HepG2 (cell line): ENCODE results near the gene HILPDA. TPM values are rescaled to one million over a fixed set of nuclear protein-coding genes. Genes with fewer than 3 reads are reported as not detected.

Source experiments
- ATF7-NPFF ChIP-seq: sonication (generic); formaldehyde crosslinking; IDR thresholded peaks from 2 replicates; pipeline ENCODE4 v1.8.1; 2023; ENCODE audit warnings: mild to moderate bottlenecking, low read depth, missing genetic modification reagents, moderate library complexity
- HOXA9 ChIP-seq: sonication (generic); formaldehyde crosslinking; IDR thresholded peaks from 2 replicates; pipeline ENCODE4 v1.8.1; 2022; ENCODE audit warnings: missing genetic modification reagents, mild to moderate bottlenecking, moderate library complexity, borderline replicate concordance
- MAF1 ChIP-seq: sonication (generic); formaldehyde crosslinking; IDR thresholded peaks from 2 replicates; pipeline ENCODE4 v1.5.0; 2020; ENCODE audit warnings: missing genetic modification reagents, borderline replicate concordance
- PHB2 ChIP-seq: fragments of 450-650 bp; IDR thresholded peaks from 2 replicates; pipeline ENCODE4 v1.6.1; 2018; ENCODE audit not compliant: partially characterized antibody
- SETDB1 ChIP-seq: sonication (generic); formaldehyde crosslinking; IDR thresholded peaks from 2 replicates; pipeline ENCODE4 v1.5.1; 2020; ENCODE audit warnings: missing genetic modification reagents, mild to moderate bottlenecking, borderline replicate concordance
- SMAD9 ChIP-seq: sonication (generic); formaldehyde crosslinking; IDR thresholded peaks from 2 replicates; pipeline ENCODE4 v1.5.1; 2020; ENCODE audit warnings: mild to moderate bottlenecking, missing genetic modification reagents
- SNRNP70 ChIP-seq: fragments of 200-400 bp; formaldehyde crosslinking; IDR thresholded peaks from 2 replicates; pipeline ENCODE4 v1.6.1; 2017; ENCODE audit warnings: mild to moderate bottlenecking, low read depth, low read length, moderate library complexity
- SP140L ChIP-seq: sonication (generic); formaldehyde crosslinking; IDR thresholded peaks from 2 replicates; pipeline ENCODE4 v1.4.0; 2020; ENCODE audit warnings: missing genetic modification reagents, borderline replicate concordance
- ZNF138 ChIP-seq: sonication (generic); formaldehyde crosslinking; IDR thresholded peaks from 2 replicates; pipeline ENCODE4 v1.5.0; 2020; ENCODE audit warnings: mild to moderate bottlenecking, low read depth, missing genetic modification reagents
- ZNF234 ChIP-seq: sonication (generic); formaldehyde crosslinking; conservative IDR thresholded peaks from 2 replicates; pipeline ENCODE4 v1.5.1; 2020; ENCODE audit warnings: mild to moderate bottlenecking, missing genetic modification reagents
- ZNF235 ChIP-seq: sonication (generic); formaldehyde crosslinking; IDR thresholded peaks from 2 replicates; pipeline ENCODE4 v1.8.1; 2023; ENCODE audit warnings: mild to moderate bottlenecking, missing genetic modification reagents, borderline replicate concordance
- ZNF24 ChIP-seq: fragments of 450-650 bp; IDR thresholded peaks from 2 replicates; pipeline ENCODE4 v1.6.1; 2017; ENCODE audit warnings: antibody characterized with exemption, mild to moderate bottlenecking
- ZNF274 ChIP-seq: sonication (generic); formaldehyde crosslinking; IDR thresholded peaks from 2 replicates; pipeline ENCODE4 v1.5.1; 2020; ENCODE audit warnings: mild to moderate bottlenecking, missing genetic modification reagents
- polyA plus RNA-seq, 8 experiments: library from polyadenylated mRNA; depleted of rRNA in 3 of 8; stranded (reverse) in 7 of 8; unstranded in 1 of 8; fragments of >200 nt; fragmentation: Illumina TruSeq in 4 of 8; extraction: Trizol in 4 of 8; gene quantifications; 2 replicates each; pipeline versions ENCODE4 v1.2.1 to v1.2.3, GENCODE V29; 2011 to 2016; ENCODE audit warnings: low read depth in 4 of 8, missing spikeins in 1 of 8, mixed read lengths in 1 of 8; ENCODE audit not compliant: insufficient read depth in 1 of 8
- total RNA-seq, 5 experiments: library from RNA; depleted of rRNA; stranded (reverse); fragments of >200 nt; fragmentation: Illumina TruSeq; extraction: Trizol; gene quantifications; 2 replicates each; pipeline ENCODE4 v1.2.3, GENCODE V29; 2016; ENCODE audit warnings: low read depth in 1 of 5
- TF ChIP-seq, protein P1 (sequence below): sonication (generic); formaldehyde crosslinking; IDR thresholded peaks from 2 replicates; pipeline ENCODE4 v1.5.0; 2020; ENCODE audit warnings: missing genetic modification reagents
- TF ChIP-seq, protein P2 (sequence below): sonication (generic); formaldehyde crosslinking; IDR thresholded peaks from 2 replicates; pipeline ENCODE4 v1.5.1; 2020; ENCODE audit warnings: mild to moderate bottlenecking, moderate library complexity, missing genetic modification reagents
- TF ChIP-seq, protein P3 (sequence below): sonication (generic); formaldehyde crosslinking; IDR thresholded peaks from 2 replicates; pipeline ENCODE4 v1.4.0; 2020; ENCODE audit warnings: mild to moderate bottlenecking, missing genetic modification reagents

Gene HILPDA
- total and polyA plus RNA-seq, 2 of the 13 experiments (the other 11 are each of a cell fraction or from before 2014, with no cell fraction given), result 11.1 to 44.0 TPM

DNA sequence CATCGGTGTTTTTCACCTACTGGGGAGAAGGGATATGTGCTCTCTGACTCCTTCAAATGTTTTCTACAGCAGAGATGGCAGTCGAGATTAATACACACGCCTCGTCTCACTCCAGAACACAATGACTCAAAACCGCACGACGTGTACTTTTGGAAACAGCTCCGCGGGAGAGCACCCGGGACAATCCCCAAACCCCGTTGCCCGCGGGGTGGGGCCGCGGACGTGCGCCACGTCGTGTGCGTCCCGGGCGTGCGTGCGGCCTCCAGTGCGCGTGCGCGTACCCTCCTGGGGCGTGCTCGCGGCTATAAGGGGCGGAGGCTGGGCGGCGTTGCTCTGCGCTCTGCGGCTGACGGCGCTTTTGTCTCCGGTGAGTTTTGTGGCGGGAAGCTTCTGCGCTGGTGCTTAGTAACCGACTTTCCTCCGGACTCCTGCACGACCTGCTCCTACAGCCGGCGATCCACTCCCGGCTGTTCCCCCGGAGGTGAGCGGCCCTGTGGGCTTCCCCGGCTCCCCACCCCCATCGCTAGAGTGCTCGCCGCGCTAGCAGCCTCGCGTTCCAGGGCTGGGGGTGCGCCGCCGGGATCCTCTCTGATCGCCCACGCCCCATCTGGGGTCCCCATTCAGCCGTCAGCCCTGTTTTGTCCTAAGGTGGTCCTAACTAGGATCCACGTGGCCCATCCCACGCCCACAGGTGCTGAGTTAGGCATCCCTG is at the start of gene HILPDA (continued):
- TF ChIP-seq SP140L (CRISPR knock-in tag) (no peak), ZNF138 (CRISPR knock-in tag) (no peak; the same call in 1 of the 2 replicates), SETDB1 (CRISPR knock-in tag) (no peak), MAF1 (0 out of 2 replicates have a peak, but pooled peaks have one; percentile 5), ZNF274 (CRISPR knock-in tag) (no peak; the same call in none of the 2 replicates), ATF7-NPFF (CRISPR knock-in tag) (peak; percentile 93), ZNF234 (CRISPR knock-in tag) (no peak), ZNF235 (CRISPR knock-in tag) (no peak), SMAD9 (CRISPR knock-in tag) (no peak), PHB2 (no peak), HOXA9 (CRISPR knock-in tag) (no peak), SNRNP70 (no peak), ZNF24 (no peak)
- TF ChIP-seq, protein P1, sequence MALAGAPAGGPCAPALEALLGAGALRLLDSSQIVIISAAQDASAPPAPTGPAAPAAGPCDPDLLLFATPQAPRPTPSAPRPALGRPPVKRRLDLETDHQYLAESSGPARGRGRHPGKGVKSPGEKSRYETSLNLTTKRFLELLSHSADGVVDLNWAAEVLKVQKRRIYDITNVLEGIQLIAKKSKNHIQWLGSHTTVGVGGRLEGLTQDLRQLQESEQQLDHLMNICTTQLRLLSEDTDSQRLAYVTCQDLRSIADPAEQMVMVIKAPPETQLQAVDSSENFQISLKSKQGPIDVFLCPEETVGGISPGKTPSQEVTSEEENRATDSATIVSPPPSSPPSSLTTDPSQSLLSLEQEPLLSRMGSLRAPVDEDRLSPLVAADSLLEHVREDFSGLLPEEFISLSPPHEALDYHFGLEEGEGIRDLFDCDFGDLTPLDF (CRISPR knock-in tag), result no peak
- TF ChIP-seq, protein P2, sequence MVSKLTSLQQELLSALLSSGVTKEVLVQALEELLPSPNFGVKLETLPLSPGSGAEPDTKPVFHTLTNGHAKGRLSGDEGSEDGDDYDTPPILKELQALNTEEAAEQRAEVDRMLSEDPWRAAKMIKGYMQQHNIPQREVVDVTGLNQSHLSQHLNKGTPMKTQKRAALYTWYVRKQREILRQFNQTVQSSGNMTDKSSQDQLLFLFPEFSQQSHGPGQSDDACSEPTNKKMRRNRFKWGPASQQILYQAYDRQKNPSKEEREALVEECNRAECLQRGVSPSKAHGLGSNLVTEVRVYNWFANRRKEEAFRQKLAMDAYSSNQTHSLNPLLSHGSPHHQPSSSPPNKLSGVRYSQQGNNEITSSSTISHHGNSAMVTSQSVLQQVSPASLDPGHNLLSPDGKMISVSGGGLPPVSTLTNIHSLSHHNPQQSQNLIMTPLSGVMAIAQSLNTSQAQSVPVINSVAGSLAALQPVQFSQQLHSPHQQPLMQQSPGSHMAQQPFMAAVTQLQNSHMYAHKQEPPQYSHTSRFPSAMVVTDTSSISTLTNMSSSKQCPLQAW (CRISPR knock-in tag), result 0 out of 2 replicates have a peak, but pooled peaks have one; percentile 34
- TF ChIP-seq, protein P3, sequence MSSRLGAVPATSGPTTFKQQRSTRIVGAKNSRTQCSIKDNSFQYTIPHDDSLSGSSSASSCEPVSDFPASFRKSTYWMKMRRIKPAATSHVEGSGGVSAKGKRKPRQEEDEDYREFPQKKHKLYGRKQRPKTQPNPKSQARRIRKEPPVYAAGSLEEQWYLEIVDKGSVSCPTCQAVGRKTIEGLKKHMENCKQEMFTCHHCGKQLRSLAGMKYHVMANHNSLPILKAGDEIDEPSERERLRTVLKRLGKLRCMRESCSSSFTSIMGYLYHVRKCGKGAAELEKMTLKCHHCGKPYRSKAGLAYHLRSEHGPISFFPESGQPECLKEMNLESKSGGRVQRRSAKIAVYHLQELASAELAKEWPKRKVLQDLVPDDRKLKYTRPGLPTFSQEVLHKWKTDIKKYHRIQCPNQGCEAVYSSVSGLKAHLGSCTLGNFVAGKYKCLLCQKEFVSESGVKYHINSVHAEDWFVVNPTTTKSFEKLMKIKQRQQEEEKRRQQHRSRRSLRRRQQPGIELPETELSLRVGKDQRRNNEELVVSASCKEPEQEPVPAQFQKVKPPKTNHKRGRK (CRISPR knock-in tag), result no peak
